Testis (tissue), 2 donors: ENCODE results near the gene NPAP1.

Experiments
- CTCF ChIP-seq, 3 experiments: fragments of 450-650 bp in 2 of 3; fragments of 200-600 bp in 1 of 3; sonication (generic) in 1 of 3; IDR thresholded peaks; one replicate each; pipeline ENCODE4 v1.5.1; 2016 to 2019; ENCODE audit warnings: antibody characterized with exemption in 3 of 3, mild to moderate bottlenecking in 2 of 3, moderate library complexity in 1 of 3
- POLR2A ChIP-seq: fragments of 450-650 bp; IDR thresholded peaks from one replicate; pipeline ENCODE4 v1.6.1; 2017; ENCODE audit warnings: antibody characterized with exemption, mild to moderate bottlenecking, moderate library complexity

- TF ChIP-seq CTCF (IDR thresholded peaks at IDR 0.05) (no peak), POLR2A (no peak)
Observed at GRCh38 chr15:24662991-24663390, 12.6 kb upstream of the NPAP1 start.
